Measurements from ENCODE around the gene FKBP11.

GRCh38 chr12:48934312-48934706 is 9.0 kb upstream of the FKBP11 start:
- TF ChIP-seq CTCF (IDR thresholded peaks at IDR 0.05) (peak in 1 of 4 experiments; percentile 6), POLR2A (IDR thresholded peaks at IDR 0.05) (no peak)

Measured in prostate gland (tissue), 2 donors.